Transverse colon (tissue), 4 donors: ENCODE measurements around the gene CREB3L4.

Source experiments
- CTCF ChIP-seq, 5 experiments: fragments of 200-600 bp in 3 of 5; fragments of 450-650 bp in 2 of 5; sonication (generic) in 3 of 5; IDR thresholded peaks; 1 replicate in 2 of 5; 2 replicates in 3 of 5; pipeline ENCODE4 v1.5.1; 2016 to 2017; ENCODE audit warnings: antibody characterized with exemption in 5 of 5, inconsistent platforms in 3 of 5, mild to moderate bottlenecking in 2 of 5, moderate library complexity in 1 of 5
- POLR2A ChIP-seq: fragments of 450-650 bp; IDR thresholded peaks from one replicate; pipeline ENCODE4 v1.6.1; 2016; ENCODE audit warnings: antibody characterized with exemption, mild to moderate bottlenecking, moderate library complexity
- POLR2AphosphoS5 ChIP-seq, 3 donors: sonication (generic); formaldehyde crosslinking; IDR thresholded peaks; one replicate each; pipeline ENCODE4 v1.6.1; 2016; ENCODE audit warnings: antibody characterized with exemption in 3 of 3

DNA sequence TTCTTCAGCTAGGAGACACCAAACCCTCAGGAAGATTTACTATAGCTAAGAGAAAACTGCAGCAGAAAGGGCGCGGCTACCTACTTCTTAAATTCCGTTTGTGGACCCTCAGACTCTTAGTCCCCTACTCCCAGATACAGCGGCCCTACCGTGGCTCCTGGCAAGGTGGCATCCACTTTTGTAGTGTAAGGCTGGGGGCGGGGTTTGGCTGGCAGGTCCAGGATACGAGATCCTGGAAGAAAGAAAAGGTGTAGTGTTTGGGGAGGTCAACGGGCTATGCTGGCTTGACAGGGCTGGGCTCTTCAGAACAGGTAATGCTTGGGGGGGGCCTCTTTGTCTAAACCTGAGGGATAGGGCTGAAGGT lies 280 bp downstream of the CREB3L4 start:
- TF ChIP-seq POLR2AphosphoS5 (IDR thresholded peaks at IDR 0.05) (no peak), POLR2A (no peak), CTCF (IDR thresholded peaks at IDR 0.05) (peak in 1 of 5 experiments; percentile 2)
